ENCODE measurements around the gene RASAL3. TPM values are rescaled to one million over a fixed set of nuclear protein-coding genes. Genes with fewer than 3 reads are reported as not detected.
"Not testable (repeated sequence)": the region's sequence is repeated elsewhere in the genome, so short reads cannot be mapped to it uniquely, and the experiment has no call there.

The RASAL3 gene
- polyA plus RNA-seq, 1 donor from 2014 or later: 27.0 TPM

- not testable (repeated sequence) for H3K27me3 Mint-ChIP-seq, H3K9me3 Mint-ChIP-seq, H3K27ac Mint-ChIP-seq, H3K36me3 Mint-ChIP-seq, H3K4me1 Mint-ChIP-seq, H3K4me3 Mint-ChIP-seq
Observed at GRCh38 chr19:15485768-15486167, 21.4 kb upstream of the RASAL3 start.

- H3K27ac Mint-ChIP-seq, H3K4me1 Mint-ChIP-seq, H3K9me3 Mint-ChIP-seq, H3K36me3 Mint-ChIP-seq, H3K4me3 Mint-ChIP-seq, H3K27me3 Mint-ChIP-seq: not testable (repeated sequence)
Observed at GRCh38 chr19:15480996-15481395, 16.7 kb upstream of the RASAL3 start.

GRCh38 chr19:15479391-15480345 is 15.3 kb upstream of the RASAL3 start, which contains the start of gene PGLYRP2:
PGLYRP2 (minus strand) TSS chr19:15479501; CDS start chr19:15479371, 130 bp downstream.
- H3K27ac Mint-ChIP-seq: peak within 1 kb of the TSS in 1 of 3 donors; percentile 76
- no peaks in the 10 kb centered on the region for H3K9me3 Mint-ChIP-seq
- H3K4me3 Mint-ChIP-seq: peak within 1 kb of the TSS in 1 of 4 donors; percentile 3
- peaks cover 0 to 4% (median 3%) of the 10 kb centered on the region in 3 donors for H3K4me1 Mint-ChIP-seq
- H3K36me3 Mint-ChIP-seq: no peaks in the 10 kb centered on the region
- H3K27me3 Mint-ChIP-seq: no peaks in the 10 kb centered on the region

- Mint-ChIP-seq H3K27ac (no peak overlapping the region), H3K27me3 (peaks cover 5% of the 10 kb centered on the region), H3K4me1 (peaks cover 0 to 9% (median 4%) of the 10 kb centered on the region in 3 donors), H3K9me3 (no peaks in the 10 kb centered on the region), H3K4me3 (no peak overlapping the region), H3K36me3 (no peaks in the 10 kb centered on the region)
Observed at GRCh38 chr19:15476325-15476724, 12.0 kb upstream of the RASAL3 start.

DNA sequence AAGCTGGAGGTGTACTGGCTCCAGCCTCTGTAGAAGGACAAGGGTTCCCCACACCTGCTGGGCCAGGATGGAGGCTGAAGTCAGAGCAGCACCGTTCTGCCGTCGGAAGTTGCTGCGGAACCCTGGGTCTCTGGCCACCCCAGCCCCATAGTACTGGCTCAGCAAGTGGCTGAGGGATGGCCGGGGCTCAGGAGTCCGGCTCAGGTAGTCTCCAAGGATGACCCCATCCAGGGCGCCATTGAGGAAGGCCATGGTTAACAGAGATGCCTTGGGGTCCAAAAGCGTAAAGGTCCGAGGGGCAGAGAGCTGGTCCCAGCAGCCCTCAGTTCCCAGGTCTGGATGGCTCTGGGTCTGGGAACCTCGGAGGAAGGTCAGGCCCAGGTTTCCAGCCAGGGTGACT is 11.3 kb upstream of the RASAL3 start:
- Mint-ChIP-seq H3K9me3 (no peaks in the 10 kb centered on the region), H3K36me3 (no peaks in the 10 kb centered on the region), H3K27ac (no peak overlapping the region), H3K4me3 (no peak overlapping the region), H3K4me1 (peaks cover 0 to 9% (median 4%) of the 10 kb centered on the region in 3 donors), H3K27me3 (peaks cover 6% of the 10 kb centered on the region)

DNA sequence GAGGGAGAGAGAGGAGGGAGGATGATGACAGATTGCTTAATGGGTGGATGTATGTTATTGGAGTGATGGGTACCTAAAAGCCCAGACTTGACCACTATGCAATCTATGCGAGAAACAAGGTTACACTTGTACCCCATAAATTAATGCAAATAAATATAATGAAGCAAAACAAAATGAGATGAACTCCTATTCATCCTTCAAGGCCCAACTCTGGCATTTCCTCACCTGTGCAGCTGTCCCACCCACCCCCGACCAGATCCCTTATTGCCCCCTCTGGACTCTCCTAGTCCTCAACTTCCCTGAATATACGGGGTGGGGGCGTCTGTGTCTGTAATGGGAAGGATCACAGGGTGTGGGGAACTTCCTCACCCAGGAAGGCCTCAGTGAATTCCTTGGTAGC is 10.8 kb upstream of the RASAL3 start:
- Mint-ChIP-seq H3K4me1 (peaks cover 0 to 9% (median 4%) of the 10 kb centered on the region in 3 donors), H3K27me3 (peaks cover 6% of the 10 kb centered on the region), H3K36me3 (no peaks in the 10 kb centered on the region), H3K27ac (no peak overlapping the region), H3K9me3 (no peaks in the 10 kb centered on the region), H3K4me3 (no peak overlapping the region)

GRCh38 chr19:15473821-15474220 is 9.5 kb upstream of the RASAL3 start:
- H3K36me3 Mint-ChIP-seq, H3K9me3 Mint-ChIP-seq, H3K27ac Mint-ChIP-seq: not testable (repeated sequence)
- peaks cover 9 to 15% (median 13%) of the 10 kb centered on the region in 3 donors for H3K4me1 Mint-ChIP-seq
- H3K27me3 Mint-ChIP-seq: peaks cover 16% of the 10 kb centered on the region
- peak overlapping the region in 1 of 4 donors; percentile 57 for H3K4me3 Mint-ChIP-seq

DNA sequence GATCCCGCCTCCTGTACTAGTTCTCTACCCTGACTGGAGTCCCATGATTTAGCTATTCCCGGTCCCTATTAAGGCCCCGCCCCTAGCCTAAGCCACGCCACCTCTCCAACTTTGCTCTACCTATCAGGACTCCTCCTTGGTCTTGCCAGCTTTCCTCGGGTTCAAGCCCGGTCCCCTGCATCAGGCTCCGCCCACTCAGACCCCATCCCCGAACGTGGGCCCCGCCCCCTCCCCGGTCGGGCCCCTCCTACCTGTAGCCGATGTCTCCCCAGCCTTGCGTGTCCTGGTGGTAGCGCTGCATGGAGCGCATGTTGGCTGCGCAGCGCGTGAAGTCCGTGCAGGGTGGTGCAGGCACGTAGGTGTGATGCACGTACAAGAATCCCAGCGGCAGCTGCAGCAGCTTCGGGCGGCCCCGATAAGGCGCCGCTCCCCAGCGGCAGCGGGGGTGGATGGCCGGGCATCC is 7.3 kb upstream of the RASAL3 start:
- Mint-ChIP-seq H3K36me3 (peaks cover 3% of the 10 kb centered on the region), H3K27me3 (peaks cover 23% of the 10 kb centered on the region), H3K4me3 (peak overlapping the region in 2 of 4 donors; percentile 39 to 70), H3K4me1 (peaks cover 18 to 29% (median 21%) of the 10 kb centered on the region in 3 donors), H3K27ac (no peak overlapping the region), H3K9me3 (no peaks in the 10 kb centered on the region)

- Mint-ChIP-seq H3K27me3 (peaks cover 23% of the 10 kb centered on the region), H3K9me3 (no peaks in the 10 kb centered on the region), H3K36me3 (peaks cover 3% of the 10 kb centered on the region), H3K4me1 (peaks cover 22 to 35% (median 24%) of the 10 kb centered on the region in 3 donors), H3K4me3 (peak overlapping the region; percentile 78 to 90 (median 84)), H3K27ac (no peak overlapping the region)
Observed at GRCh38 chr19:15469513-15470297, 5.4 kb upstream of the RASAL3 start.

DNA sequence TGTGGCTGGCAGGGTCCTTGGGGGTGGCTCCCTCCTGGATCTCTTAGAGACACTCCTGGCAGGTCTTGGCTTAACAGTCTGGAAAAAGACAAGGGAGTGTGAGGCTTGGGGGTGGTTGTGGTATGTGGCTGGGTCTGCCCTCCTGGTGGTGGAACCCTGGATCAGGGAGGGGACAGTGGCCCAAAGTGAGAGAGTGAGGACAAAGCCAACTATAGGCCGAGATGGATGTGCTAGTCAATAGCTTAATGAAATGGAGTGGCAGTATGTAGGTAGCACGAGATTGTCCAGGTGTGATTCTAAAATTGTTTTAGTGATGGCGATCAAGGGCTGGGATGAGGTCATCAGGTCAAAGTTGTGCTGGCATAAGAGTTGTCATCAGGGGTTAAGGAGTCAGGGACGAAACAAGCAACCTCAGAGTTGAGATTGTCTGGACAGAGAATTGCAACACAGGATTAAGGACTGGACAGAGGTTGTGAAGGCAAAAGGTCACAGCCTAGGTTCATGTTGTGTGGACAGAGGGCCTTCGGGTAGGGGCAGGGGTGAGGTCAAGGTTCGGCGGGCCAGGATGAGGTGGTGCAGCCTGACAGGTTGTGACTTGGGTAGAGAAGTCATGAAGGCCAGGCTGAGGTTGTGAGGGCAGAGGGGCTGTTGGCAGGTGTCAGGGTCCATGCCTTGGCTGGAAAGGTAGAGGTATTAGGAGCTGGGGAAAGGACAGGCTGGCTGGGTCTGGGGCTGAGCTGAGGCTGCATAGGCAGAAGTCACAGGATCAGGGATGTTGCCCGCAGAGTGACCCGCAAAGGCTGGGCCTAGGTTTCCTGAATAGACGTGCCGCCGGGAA is 4.5 kb upstream of the RASAL3 start:
- Mint-ChIP-seq H3K9me3 (no peaks in the 10 kb centered on the region), H3K27me3 (peaks cover 23% of the 10 kb centered on the region), H3K27ac (peak overlapping the region in 1 of 3 donors; percentile 16), H3K36me3 (peaks cover 3% of the 10 kb centered on the region), H3K4me1 (peaks cover 28 to 39% (median 28%) of the 10 kb centered on the region in 3 donors), H3K4me3 (peak overlapping the region; percentile 24 to 90 (median 84))

GRCh38 chr19:15467734-15468214 is 3.4 kb upstream of the RASAL3 start:
- Mint-ChIP-seq H3K27ac (peak overlapping the region in 1 of 3 donors; percentile 18), H3K4me1 (peaks cover 27 to 39% (median 35%) of the 10 kb centered on the region in 3 donors), H3K4me3 (peak overlapping the region in 1 of 4 donors; percentile 45), H3K9me3 (no peaks in the 10 kb centered on the region), H3K36me3 (peaks cover 3% of the 10 kb centered on the region), H3K27me3 (peaks cover 23% of the 10 kb centered on the region)

- H3K4me1 Mint-ChIP-seq: peaks cover 30 to 43% (median 35%) of the 10 kb centered on the region in 3 donors
- peaks cover 23% of the 10 kb centered on the region for H3K27me3 Mint-ChIP-seq
- H3K36me3 Mint-ChIP-seq: peaks cover 3% of the 10 kb centered on the region
Observed at GRCh38 chr19:15466851-15467733, 2.7 kb upstream of the RASAL3 start.

DNA sequence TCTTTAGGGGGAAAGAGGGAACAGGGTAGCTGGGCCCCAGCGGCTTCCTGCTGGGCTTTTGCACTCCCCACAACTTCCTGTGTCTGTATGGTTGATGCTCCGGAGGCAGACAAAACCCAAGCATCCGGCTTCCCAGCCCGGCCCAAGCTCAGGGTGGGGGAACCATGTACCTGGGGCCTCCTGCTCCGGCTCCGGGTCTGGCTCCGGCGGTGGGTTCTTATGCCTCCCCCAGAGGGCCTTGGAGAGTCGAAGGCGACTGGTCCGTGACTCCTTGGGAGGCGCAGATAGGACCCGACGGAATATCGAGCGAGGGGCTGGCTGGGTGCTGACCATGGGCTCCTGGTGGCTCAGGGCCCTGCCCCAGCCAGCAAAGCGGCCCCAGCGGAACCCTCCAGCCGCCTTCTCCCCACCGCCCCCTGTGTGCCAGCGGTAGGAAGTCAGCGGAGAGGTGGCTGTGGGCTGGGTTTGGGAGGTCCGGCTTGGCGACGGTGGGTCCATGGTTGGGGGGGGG is 428 bp downstream of the RASAL3 start:
- Mint-ChIP-seq H3K4me1 (peaks cover 25 to 35% (median 27%) of the 10 kb centered on the region in 3 donors), H3K9me3 (no peaks in the 10 kb centered on the region), H3K4me3 (peak overlapping the region; percentile 91 to 98 (median 96)), H3K27ac (peak overlapping the region; percentile 92 to 94 (median 92)), H3K27me3 (peaks cover 8% of the 10 kb centered on the region), H3K36me3 (peaks cover 7% of the 10 kb centered on the region)

More at GRCh38 chr19:15466851-15467733, 2.7 kb upstream of the RASAL3 start:
- Mint-ChIP-seq H3K4me3 (peak overlapping the region in 3 of 4 donors; percentile 34 to 69 (median 68)), H3K27ac (peak overlapping the region; percentile 7 to 18 (median 13)), H3K9me3 (no peaks in the 10 kb centered on the region)
